Breast epithelium (tissue), 3 donors: ENCODE measurements around the gene DDX4.
"Not testable (repeated sequence)": the region's sequence is repeated elsewhere in the genome, so short reads cannot be mapped to it uniquely, and the experiment has no call there.

Source experiments
- CTCF ChIP-seq, 3 donors: fragments of 450-650 bp; IDR thresholded peaks; one replicate each; pipeline ENCODE4 v1.5.1; 2016 to 2017; ENCODE audit warnings: antibody characterized with exemption in 3 of 3, mild to moderate bottlenecking in 3 of 3, moderate library complexity in 3 of 3
- POLR2A ChIP-seq: fragments of 450-650 bp; IDR thresholded peaks from one replicate; pipeline ENCODE4 v1.6.1; 2016; ENCODE audit warnings: antibody characterized with exemption, mild to moderate bottlenecking, moderate library complexity
- POLR2AphosphoS5 ChIP-seq, 3 donors: sonication (generic); formaldehyde crosslinking; IDR thresholded peaks; one replicate each; pipeline ENCODE4 v1.6.1; 2017; ENCODE audit warnings: antibody characterized with exemption in 3 of 3

GRCh38 chr5:55696704-55697103, 41.2 kb upstream of the DDX4 start:
- TF ChIP-seq POLR2A; CTCF (IDR thresholded peaks at IDR 0.05); POLR2AphosphoS5 (IDR thresholded peaks at IDR 0.05): not testable (repeated sequence)
